HepG2 (cell line): ENCODE data around the gene LRFN2. TPM values are rescaled to one million over a fixed set of nuclear protein-coding genes. Genes with fewer than 3 reads are reported as not detected.

ENCODE experiments used
- ATAC-seq: fragments of 200-7000 bp; cut with Tn5 transposase; 3 replicates; pipeline ENCODE4 v1.9.1; 2020; ENCODE audit warnings: mild to moderate bottlenecking, moderate library complexity
- BruUV-seq: library from RNA; stranded (reverse); fragments of 400-500 nt; replicated peaks from 2 replicates; lab custom pipeline; 2021; lab: Mats Ljungman, UMichigan
- CTCF ChIA-PET: fragments of 300-600 bp; formaldehyde crosslinking; extraction: SDS; loops from one replicate; lab custom pipeline; 2021; ENCODE audit warnings: low total read pairs, inconsistent platforms, low intra/inter-chr PET ratio; lab: Yijun Ruan, JAX
- POLR2A ChIA-PET: fragments of 350-600 bp; sonication (Branson Sonifier 250); formaldehyde crosslinking; loops from one replicate; lab custom pipeline; 2020; ENCODE audit warnings: antibody characterized with exemption, inconsistent platforms; lab: Yijun Ruan, JAX
- DNase-seq: peaks from one replicate; pipeline ENCODE4 v3.0.0-alpha.2; 2015; ENCODE audit warnings: low spot score
- FAIRE-seq: peaks from 3 replicates; lab custom pipeline; 2011; peaks lifted over from hg19 to GRCh38; lab: Jason Lieb, UNC
- H2AFZ ChIP-seq: one replicate; pipeline ENCODE4 v1.6.1; 2011; ENCODE audit warnings: low read length, inconsistent platforms
- H3K27ac ChIP-seq: fragments of 300-600 bp; 3 replicates; pipeline ENCODE4 v1.8.0; 2011; ENCODE audit warnings: mixed run types, mild to moderate bottlenecking, mixed read lengths, low read length, inconsistent platforms; ENCODE audit not compliant: insufficient read depth; ENCODE audit errors: extremely low read length
- H3K27me3 ChIP-seq, 2 experiments: fragments of 200-600 bp in 1 of 2; 2 replicates in 1 of 2; 3 replicates in 1 of 2; pipeline versions ENCODE4 v1.6.0 to v1.8.0; 2011; ENCODE audit warnings: low read length in 2 of 2, mild to moderate bottlenecking in 2 of 2, moderate library complexity in 2 of 2, inconsistent platforms in 1 of 2; ENCODE audit not compliant: insufficient read depth in 2 of 2, control insufficient read depth in 1 of 2
- H3K36me3 ChIP-seq, 2 experiments: fragments of 200-600 bp in 1 of 2; replicated peaks in 1 of 2; 2 replicates in 1 of 2; 3 replicates in 1 of 2; pipeline versions ENCODE4 v1.5.1 to v1.8.0; 2011; ENCODE audit warnings: low read length in 2 of 2, inconsistent platforms in 1 of 2; ENCODE audit not compliant: insufficient read depth in 2 of 2, control insufficient read depth in 1 of 2
- H3K4me1 ChIP-seq: 2 replicates; pipeline ENCODE4 v1.5.1; 2012; ENCODE audit warnings: low read length, inconsistent platforms; ENCODE audit not compliant: insufficient read depth
- H3K4me2 ChIP-seq: 2 replicates; pipeline ENCODE4 v1.6.0; 2011; ENCODE audit warnings: low read depth, low read length, inconsistent platforms
- H3K4me3 ChIP-seq, 3 experiments: fragments of 200-600 bp in 1 of 3; sonication (generic), shearing (Covaris generic) in 1 of 3; replicated peaks in 1 of 3; 2 replicates each; pipeline ENCODE4 v1.5.1; 2011 to 2016; ENCODE audit warnings: low read length in 3 of 3, inconsistent platforms in 2 of 3, low read depth in 2 of 3, mild to moderate bottlenecking in 2 of 3, control low read depth in 1 of 3, mixed read lengths in 1 of 3; ENCODE audit not compliant: insufficient read depth in 1 of 3
- H3K79me2 ChIP-seq: one replicate; pipeline ENCODE4 v1.6.1; 2011; ENCODE audit warnings: low read length, inconsistent platforms; ENCODE audit not compliant: insufficient read depth
- H3K9ac ChIP-seq: 2 replicates; pipeline ENCODE4 v1.6.0; 2011; ENCODE audit warnings: mild to moderate bottlenecking, low read depth, low read length, inconsistent platforms; ENCODE audit not compliant: insufficient read depth
- H3K9me3 ChIP-seq: 2 replicates; pipeline ENCODE4 v1.5.1; 2012; ENCODE audit warnings: mild to moderate bottlenecking, low read length
- H4K20me1 ChIP-seq: 2 replicates; pipeline ENCODE4 v1.6.0; 2011; ENCODE audit warnings: inconsistent platforms, mild to moderate bottlenecking, low read length, moderate library complexity; ENCODE audit not compliant: insufficient read depth
- CEBPB ChIP-seq: IDR thresholded peaks from 2 replicates; pipeline ENCODE4 v1.6.1; 2011; ENCODE audit warnings: low read depth, low read length, improper control_type of control experiment, borderline replicate concordance
- CTCF ChIP-seq: sonication (generic); formaldehyde crosslinking; IDR thresholded peaks from 2 replicates; pipeline ENCODE4 v1.5.0; 2020; ENCODE audit warnings: mild to moderate bottlenecking, missing genetic modification reagents, moderate library complexity
- KIAA2018 ChIP-seq: sonication (generic); formaldehyde crosslinking; IDR thresholded peaks from 2 replicates; pipeline ENCODE4 v1.5.0; 2020; ENCODE audit warnings: mild to moderate bottlenecking, missing genetic modification reagents, borderline replicate concordance
- REST ChIP-seq, 2 experiments: IDR thresholded peaks; 2 replicates each; pipeline ENCODE4 v1.6.1; 2011 to 2012; ENCODE audit warnings: low read length in 2 of 2, borderline replicate concordance in 1 of 2, low read depth in 1 of 2, mild to moderate bottlenecking in 1 of 2, moderate library complexity in 1 of 2
- ZNF160 ChIP-seq: sonication (generic); formaldehyde crosslinking; IDR thresholded peaks from 2 replicates; pipeline ENCODE4 v1.8.0; 2022; ENCODE audit warnings: mild to moderate bottlenecking, inconsistent platforms, missing genetic modification reagents
- ZNF264 ChIP-seq: sonication (generic); formaldehyde crosslinking; IDR thresholded peaks from 2 replicates; pipeline ENCODE4 v1.4.0; 2020; ENCODE audit warnings: missing genetic modification reagents
- WGBS: methylation state at CpG from one replicate; pipeline ENCODE4 v1.1.6; 2017; ENCODE audit warnings: low lambda C conversion rate; 5-methylcytosine and 5-hydroxymethylcytosine counted together
- in situ Hi-C: cut with HindIII; loops from 2 replicates; pipeline ENCODE4 v1.10.0; 2017; ENCODE audit warnings: low pct_unique_long_range_greater_than_20kb; ENCODE audit not compliant: extremely low pct_ligation_motif_present
- intact Hi-C: fragments of 100-400 bp; cut with micrococcal nuclease; formaldehyde crosslinking; loops from one replicate; pipeline ENCODE4 v1.10.0; 2022; ENCODE audit not compliant: unreplicated experiment
- polyA plus RNA-seq, 8 experiments: library from polyadenylated mRNA; depleted of rRNA in 3 of 8; stranded (reverse) in 7 of 8; unstranded in 1 of 8; fragments of >200 nt; fragmentation: Illumina TruSeq in 4 of 8; extraction: Trizol in 4 of 8; gene quantifications; 2 replicates each; pipeline versions ENCODE4 v1.2.1 to v1.2.3, GENCODE V29; 2011 to 2016; ENCODE audit warnings: low read depth in 4 of 8, missing spikeins in 1 of 8, mixed read lengths in 1 of 8; ENCODE audit not compliant: insufficient read depth in 1 of 8
- total RNA-seq, 5 experiments: library from RNA; depleted of rRNA; stranded (reverse); fragments of >200 nt; fragmentation: Illumina TruSeq; extraction: Trizol; gene quantifications; 2 replicates each; pipeline ENCODE4 v1.2.3, GENCODE V29; 2016; ENCODE audit warnings: low read depth in 1 of 5

LRFN2 gene
- total and polyA plus RNA-seq, 2 of the 13 experiments (the other 11 are each of a cell fraction or from before 2014, with no cell fraction given) = not detected

- TF ChIP-seq CTCF = no peak
- TF ChIP-seq REST (IDR thresholded peaks at IDR 0.05; ENCODE audit: borderline replicate concordance in 1 of 2, low read depth in 1 of 2, low read length in 2 of 2) = no peak
- TF ChIP-seq ZNF264 (CRISPR knock-in tag) = no peak
- TF ChIP-seq, all 625 proteins: peak for 0
Observed at GRCh38 chr6:40378725-40379074, 208.5 kb downstream of the LRFN2 start (continued).

- ATAC-seq (no peak), DNase-seq (no peak), FAIRE-seq (no peak)
- POLR2A ChIA-PET = no interaction called here
- H3K4me2 ChIP-seq = no peak overlapping the region
- no peaks in the 10 kb centered on the region for H3K79me2 ChIP-seq
- no peak overlapping the region for H2AFZ ChIP-seq
- 47% methylated on average over 21 of the region's 21 CpGs for WGBS
- no peaks in the 10 kb centered on the region for H3K9me3 ChIP-seq
- in situ Hi-C loops = no loop called here
- TF ChIP-seq ZNF160 = no peak
- TF ChIP-seq CEBPB = peak; percentile 63; the same call in 1 of the 2 replicates
- TF ChIP-seq KIAA2018 (CRISPR knock-in tag) = no peak
- no peaks in the 10 kb centered on the region for H3K27me3 ChIP-seq
- no peaks in the 10 kb centered on the region for H3K36me3 ChIP-seq
- H4K20me1 ChIP-seq = no peaks in the 10 kb centered on the region
- H3K27ac ChIP-seq = no peak overlapping the region
- BruUV-seq = no TSS peak
- CTCF ChIA-PET = no interaction called here
- H3K4me1 ChIP-seq = no peaks in the 10 kb centered on the region
- intact Hi-C loops = no loop called here
- H3K9ac ChIP-seq = no peak overlapping the region
- no peak overlapping the region for H3K4me3 ChIP-seq
Observed at GRCh38 chr6:40378071-40378724, 209.0 kb downstream of the LRFN2 start.
